NCI-H187 (cell line): ENCODE data around the gene ZBTB7A.
"Not testable (repeated sequence)": the region's sequence is repeated elsewhere in the genome, so short reads cannot be mapped to it uniquely, and the experiment has no call there.

Source experiments
- DNase-seq, 2 experiments: peaks; one replicate each; lab custom pipeline; 2025; lab: John Stamatoyannopoulos, UW

The ZBTB7A gene

GRCh38 chr19:4015705-4016402 lies 50.8 kb downstream of the ZBTB7A start:
- no peak for DNase-seq

- DNase-seq: no peak
Measured at GRCh38 chr19:4014541-4015491, 51.9 kb downstream of the ZBTB7A start.

GRCh38 chr19:4013886-4014540 lies 52.7 kb downstream of the ZBTB7A start:
- no peak for DNase-seq

GRCh38 chr19:4012975-4013634 lies 53.6 kb downstream of the ZBTB7A start:
- no peak for DNase-seq

GRCh38 chr19:4012092-4012974 lies 54.4 kb downstream of the ZBTB7A start:
- no peak for DNase-seq

GRCh38 chr19:4011430-4011829 lies 55.3 kb downstream of the ZBTB7A start:
- not testable (repeated sequence) for DNase-seq

- no peak for DNase-seq
Measured at GRCh38 chr19:4010808-4011110, 55.9 kb downstream of the ZBTB7A start.

- DNase-seq: no peak
Measured at GRCh38 chr19:4009990-4010807, 56.5 kb downstream of the ZBTB7A start.

- no peak for DNase-seq
Measured at GRCh38 chr19:4007836-4008539, 58.7 kb downstream of the ZBTB7A start.

GRCh38 chr19:4007021-4007835 lies 59.5 kb downstream of the ZBTB7A start, which contains the start of gene PIAS4:
Gene PIAS4, plus strand, starts transcription at chr19:4007736. Its CDS starts 25 bp downstream, at chr19:4007761.
- peak; percentile 92 to 98 for DNase-seq

GRCh38 chr19:4005436-4005835 lies 61.3 kb downstream of the ZBTB7A start:
- DNase-seq: not testable (repeated sequence)

GRCh38 chr19:4000798-4001197 lies 65.9 kb downstream of the ZBTB7A start:
- DNase-seq: not testable (repeated sequence)

GRCh38 chr19:3998667-3999412 lies 67.9 kb downstream of the ZBTB7A start:
- DNase-seq: not testable (repeated sequence)

GRCh38 chr19:3995607-3996006 lies 71.1 kb downstream of the ZBTB7A start:
- no peak for DNase-seq
